Activated CD8-positive, alpha-beta memory T cell treated with anti-CD3 and anti-CD28 coated beads, Interleukin-2, amount 50 U/mL, for 24 hours (primary cell): Measurements from ENCODE around the gene ARID5B.

ENCODE experiments used
- DNase-seq: peaks from one replicate; pipeline ENCODE4 v3.0.0-alpha.2; 2020; ENCODE audit errors: extremely low read depth

The ARID5B gene

GRCh38 chr10:62053860-62054259 is 152.4 kb downstream of the ARID5B start:
- DNase-seq, result no peak

GRCh38 chr10:62054408-62054807 is 152.9 kb downstream of the ARID5B start:
- DNase-seq, result no peak

GRCh38 chr10:62054830-62055229 is 153.3 kb downstream of the ARID5B start:
- no peak for DNase-seq

GRCh38 chr10:62056219-62056618 is 154.7 kb downstream of the ARID5B start:
- DNase-seq, result no peak

- no peak for DNase-seq
Observed at GRCh38 chr10:62056698-62057097, 155.2 kb downstream of the ARID5B start.

- no peak for DNase-seq
Observed at GRCh38 chr10:62057359-62057758, 155.9 kb downstream of the ARID5B start.

- DNase-seq, result no peak
Observed at GRCh38 chr10:62057850-62058249, 156.4 kb downstream of the ARID5B start.

GRCh38 chr10:62058476-62058875 is 157.0 kb downstream of the ARID5B start:
- DNase-seq, result no peak

- DNase-seq, result no peak
Observed at GRCh38 chr10:62058896-62059216, 157.4 kb downstream of the ARID5B start.

GRCh38 chr10:62059217-62059920 is 157.9 kb downstream of the ARID5B start:
- no peak for DNase-seq

- DNase-seq, result no peak
Observed at GRCh38 chr10:62062028-62062427, 160.5 kb downstream of the ARID5B start.

GRCh38 chr10:62062752-62063512 is 161.4 kb downstream of the ARID5B start:
- no peak for DNase-seq

- no peak for DNase-seq
Observed at GRCh38 chr10:62063795-62064472, 162.4 kb downstream of the ARID5B start.

- no peak for DNase-seq
Observed at GRCh38 chr10:62067560-62067959, 166.1 kb downstream of the ARID5B start.

GRCh38 chr10:62068464-62068863 is 167.0 kb downstream of the ARID5B start:
- no peak for DNase-seq

- DNase-seq, result no peak
Observed at GRCh38 chr10:62069452-62070178, 168.1 kb downstream of the ARID5B start.

GRCh38 chr10:62071846-62072281 is 170.4 kb downstream of the ARID5B start:
- DNase-seq, result no peak

GRCh38 chr10:62072901-62073300 is 171.4 kb downstream of the ARID5B start:
- DNase-seq, result no peak

GRCh38 chr10:62073429-62073828 is 171.9 kb downstream of the ARID5B start:
- no peak for DNase-seq

GRCh38 chr10:62075414-62075813 is 173.9 kb downstream of the ARID5B start:
- no peak for DNase-seq

GRCh38 chr10:62075912-62076311 is 174.4 kb downstream of the ARID5B start:
- no peak for DNase-seq

- no peak for DNase-seq
Observed at GRCh38 chr10:62076891-62077290, 175.4 kb downstream of the ARID5B start.
